Ectodermal cell (in vitro differentiated cells): ENCODE data around the gene PUS10.
"Not testable (repeated sequence)": the region's sequence is repeated elsewhere in the genome, so short reads cannot be mapped to it uniquely, and the experiment has no call there.

Source experiments
- H3K27ac ChIP-seq: 2 replicates; pipeline ENCODE4 v1.7.0; 2013; ENCODE audit warnings: mild to moderate bottlenecking, low read depth, low read length; ENCODE audit not compliant: insufficient read depth, poor library complexity, severe bottlenecking
- H3K27me3 ChIP-seq: 2 replicates; pipeline ENCODE4 v1.7.0; 2013; ENCODE audit warnings: mild to moderate bottlenecking, low read length; ENCODE audit not compliant: insufficient read depth, control insufficient read depth, poor library complexity, severe bottlenecking
- H3K36me3 ChIP-seq: one replicate; pipeline ENCODE4 v1.7.0; 2013; ENCODE audit warnings: low read length; ENCODE audit not compliant: control insufficient read depth, insufficient read depth
- H3K4me1 ChIP-seq: one replicate; pipeline ENCODE4 v1.7.0; 2013; ENCODE audit warnings: low read length; ENCODE audit not compliant: control insufficient read depth, insufficient read depth
- H3K4me3 ChIP-seq: 2 replicates; pipeline ENCODE4 v1.7.0; 2013; ENCODE audit warnings: low read depth, low read length, control low read depth; ENCODE audit not compliant: insufficient read depth
- H3K9me3 ChIP-seq: 2 replicates; pipeline ENCODE4 v1.7.0; 2013; ENCODE audit warnings: mild to moderate bottlenecking, low read length, moderate library complexity; ENCODE audit not compliant: control insufficient read depth
- WGBS, 2 experiments: methylation state at CpG; one replicate each; pipeline ENCODE4 v1.1.7; 2013; ENCODE audit warnings: missing lambda C conversion rate in 2 of 2; 5-methylcytosine and 5-hydroxymethylcytosine counted together

The PUS10 gene

GRCh38 chr2:60989259-60989658 is 28.8 kb downstream of the PUS10 start:
- Histone ChIP-seq H3K4me3 (no peak overlapping the region), H3K27me3 (no peaks in the 10 kb centered on the region), H3K9me3 (no peaks in the 10 kb centered on the region), H3K4me1 (no peaks in the 10 kb centered on the region), H3K36me3 (no peaks in the 10 kb centered on the region), H3K27ac (no peak overlapping the region)
- 84 to 89% methylated on average over 2 of the region's 2 CpGs for WGBS, 2 experiments

DNA sequence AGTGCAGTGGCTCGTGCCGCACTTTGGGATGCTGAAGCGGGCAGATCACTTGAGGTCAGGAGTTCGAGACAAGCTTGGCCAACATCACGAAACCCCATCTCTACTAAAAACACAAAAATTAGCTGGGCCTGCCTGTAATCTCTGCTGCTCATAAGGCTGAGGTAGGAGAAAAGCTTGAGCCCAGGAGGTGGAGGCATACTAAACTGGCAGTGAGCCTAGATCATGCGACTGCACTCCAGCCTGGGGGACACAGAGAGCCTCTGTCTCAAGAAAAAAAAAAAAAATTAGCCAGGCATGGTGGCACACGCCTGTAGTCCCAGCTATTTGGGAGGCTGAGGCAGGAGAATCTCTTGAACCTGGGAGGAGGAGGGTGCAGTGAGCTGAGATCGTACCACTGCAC is 30.4 kb downstream of the PUS10 start:
- 89 to 91% methylated on average over 8 of the region's 8 CpGs for WGBS, 2 experiments
- H3K27me3 ChIP-seq, H3K4me1 ChIP-seq: not testable (repeated sequence)

DNA sequence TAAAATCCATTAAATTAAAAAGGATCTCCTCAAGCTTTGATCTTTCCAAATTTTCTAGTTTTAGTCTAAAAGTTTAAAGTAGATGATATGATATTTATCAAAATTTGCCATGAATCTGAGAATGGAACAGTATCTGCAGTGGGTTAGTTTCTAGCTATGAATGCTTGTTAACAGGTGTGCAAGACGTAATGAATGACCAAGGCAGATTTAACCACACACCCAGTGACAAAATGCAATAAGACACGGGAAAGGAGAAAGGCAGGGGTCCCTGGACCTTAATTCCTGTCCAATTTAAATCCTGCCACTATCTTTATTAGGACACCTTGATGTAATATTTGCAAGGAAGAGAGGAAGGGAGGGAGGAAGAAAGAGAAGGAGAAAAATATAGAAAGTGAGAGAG is 31.0 kb downstream of the PUS10 start:
- H3K4me1 ChIP-seq = no peaks in the 10 kb centered on the region
- WGBS, 2 experiments = 87 to 94% methylated on average over 2 of the region's 2 CpGs
- H3K4me3 ChIP-seq = no peak overlapping the region
- no peaks in the 10 kb centered on the region for H3K27me3 ChIP-seq
- no peaks in the 10 kb centered on the region for H3K36me3 ChIP-seq
- H3K27ac ChIP-seq = no peak overlapping the region
- no peaks in the 10 kb centered on the region for H3K9me3 ChIP-seq

More for the DNA sequence above, 30.4 kb downstream of the PUS10 start:
- H3K27ac ChIP-seq, H3K9me3 ChIP-seq, H3K4me3 ChIP-seq, H3K36me3 ChIP-seq: not testable (repeated sequence)

DNA sequence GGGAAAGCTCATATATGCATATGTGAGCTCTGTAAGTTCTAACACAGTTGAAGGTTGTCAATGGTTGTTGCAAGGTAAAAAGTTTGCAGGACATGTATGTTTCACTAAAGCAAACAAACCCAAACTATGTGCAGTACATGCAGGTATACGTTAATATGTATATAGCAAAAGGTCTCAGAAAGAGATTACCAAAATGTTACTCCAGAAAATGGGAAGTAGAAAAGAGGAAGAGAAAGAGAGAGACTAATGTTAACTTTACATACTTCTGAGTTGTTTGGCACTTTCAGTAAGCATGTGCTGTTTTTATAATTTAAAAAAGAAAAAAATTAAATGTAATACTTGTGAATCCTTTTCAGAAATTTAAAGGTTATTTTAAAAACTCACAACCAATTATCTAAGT is 33.3 kb downstream of the PUS10 start:
- Histone ChIP-seq H3K4me3 (no peak overlapping the region), H3K9me3 (no peaks in the 10 kb centered on the region), H3K27me3 (no peaks in the 10 kb centered on the region), H3K4me1 (no peaks in the 10 kb centered on the region), H3K36me3 (no peaks in the 10 kb centered on the region), H3K27ac (no peak overlapping the region)
- WGBS, 2 experiments = 93% methylated on average over 1 of the region's 1 CpG; no CpG with 5 or more reads in 1 of the 2 experiments

GRCh38 chr2:60982066-60982465 is 36.0 kb downstream of the PUS10 start:
- H3K4me1 ChIP-seq, H3K36me3 ChIP-seq, H3K27ac ChIP-seq, H3K9me3 ChIP-seq, H3K4me3 ChIP-seq, H3K27me3 ChIP-seq: not testable (repeated sequence)
- WGBS, 2 experiments = 91 to 92% methylated on average over 3 of the region's 3 CpGs

GRCh38 chr2:60980071-60980815 is 37.8 kb downstream of the PUS10 start:
- Histone ChIP-seq H3K4me1 (no peaks in the 10 kb centered on the region), H3K36me3 (no peaks in the 10 kb centered on the region), H3K27ac (no peak overlapping the region), H3K4me3 (no peak overlapping the region), H3K9me3 (no peaks in the 10 kb centered on the region), H3K27me3 (no peaks in the 10 kb centered on the region)
- WGBS, 2 experiments = 88 to 91% methylated on average over 2 to 3 of the region's 3 CpGs

- Histone ChIP-seq H3K9me3 (no peaks in the 10 kb centered on the region), H3K4me1 (no peaks in the 10 kb centered on the region), H3K27ac (no peak overlapping the region), H3K27me3 (no peaks in the 10 kb centered on the region), H3K36me3 (no peaks in the 10 kb centered on the region), H3K4me3 (no peak overlapping the region)
- WGBS, 2 experiments = 75 to 88% methylated on average over 1 to 4 of the region's 4 CpGs
These were observed 38.8 kb downstream of the PUS10 start for GRCh38 chr2:60979231-60979630.

DNA sequence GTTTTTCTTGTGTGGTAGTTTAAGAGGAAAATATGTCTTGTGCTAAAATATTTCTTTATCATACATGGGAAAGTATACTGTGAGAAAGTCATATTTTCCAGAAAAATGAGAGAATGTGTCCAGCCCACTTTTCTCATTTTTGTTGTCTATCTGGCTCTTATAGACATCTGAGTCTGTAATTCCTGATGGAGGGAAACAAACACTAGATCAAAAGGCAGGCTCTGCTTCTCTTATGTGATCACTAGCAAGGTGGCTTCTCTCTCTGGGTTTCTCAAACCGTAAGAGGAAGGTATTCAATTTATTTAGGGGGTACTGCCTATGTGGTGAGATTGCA is 40.5 kb downstream of the PUS10 start:
- no peak overlapping the region for H3K27ac ChIP-seq
- no peak overlapping the region for H3K4me3 ChIP-seq
- H3K27me3 ChIP-seq = no peaks in the 10 kb centered on the region
- H3K4me1 ChIP-seq = no peaks in the 10 kb centered on the region
- H3K36me3 ChIP-seq = no peaks in the 10 kb centered on the region
- no peaks in the 10 kb centered on the region for H3K9me3 ChIP-seq
- WGBS, 2 experiments = 85 to 93% methylated on average over 1 of the region's 1 CpG

GRCh38 chr2:60976875-60977561 is 41.0 kb downstream of the PUS10 start:
- 72 to 77% methylated on average over 3 to 5 of the region's 5 CpGs for WGBS, 2 experiments
- no peak overlapping the region for H3K27ac ChIP-seq
- H3K36me3 ChIP-seq = no peaks in the 10 kb centered on the region
- no peaks in the 10 kb centered on the region for H3K9me3 ChIP-seq
- H3K4me3 ChIP-seq = no peak overlapping the region
- H3K4me1 ChIP-seq = no peaks in the 10 kb centered on the region
- no peaks in the 10 kb centered on the region for H3K27me3 ChIP-seq

DNA sequence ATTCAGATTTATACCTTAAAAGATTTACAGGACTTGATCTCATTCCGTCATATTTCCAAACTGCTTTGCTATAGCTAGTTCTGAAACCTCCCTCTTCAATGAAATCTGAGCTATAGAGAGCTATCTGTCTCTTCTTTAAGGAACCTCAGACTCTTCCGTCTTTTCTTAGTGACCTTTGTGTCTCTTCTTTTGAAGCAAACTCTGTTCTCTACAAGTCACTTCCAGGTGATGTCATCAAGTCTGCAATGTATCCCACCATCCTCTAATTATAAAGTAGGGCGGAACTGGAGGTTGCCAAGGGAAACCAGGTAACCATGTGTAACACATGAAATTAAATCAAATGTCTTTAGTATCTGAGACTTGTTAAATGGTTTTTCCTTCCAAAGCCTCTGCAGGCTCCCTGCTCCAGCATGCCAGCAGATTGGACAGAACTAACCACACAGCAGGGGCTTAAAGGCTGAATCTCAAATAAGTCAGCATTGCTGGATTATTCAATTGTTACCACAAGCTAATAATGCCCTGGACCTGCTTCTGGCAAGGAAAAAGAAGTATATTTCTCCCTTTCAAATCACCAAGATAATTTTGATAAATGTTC is 41.7 kb downstream of the PUS10 start:
- 87 to 90% methylated on average over 3 of the region's 3 CpGs for WGBS, 2 experiments
- H3K27ac ChIP-seq = no peak overlapping the region

More for the DNA sequence above, 41.7 kb downstream of the PUS10 start:
- Histone ChIP-seq H3K27me3 (no peaks in the 10 kb centered on the region), H3K36me3 (no peaks in the 10 kb centered on the region), H3K4me3 (no peak overlapping the region), H3K9me3 (no peaks in the 10 kb centered on the region), H3K4me1 (no peaks in the 10 kb centered on the region)
